Thyroid gland (tissue), 4 donors: ENCODE results near the gene POLD2.

ENCODE experiments used
- POLR2A ChIP-seq, 2 donors: fragments of 450-650 bp; IDR thresholded peaks; one replicate each; pipeline ENCODE4 v1.6.1; 2017; ENCODE audit warnings: antibody characterized with exemption in 2 of 2, mild to moderate bottlenecking in 2 of 2, moderate library complexity in 1 of 2
- TF ChIP-seq, protein P1 (sequence below), 6 experiments: fragments of 200-600 bp in 3 of 6; fragments of 450-650 bp in 3 of 6; sonication (generic) in 3 of 6; IDR thresholded peaks; one replicate each; pipeline ENCODE4 v1.5.1; 2016 to 2019; ENCODE audit warnings: antibody characterized with exemption in 6 of 6, mild to moderate bottlenecking in 2 of 6, inconsistent platforms in 1 of 6, moderate library complexity in 1 of 6

DNA sequence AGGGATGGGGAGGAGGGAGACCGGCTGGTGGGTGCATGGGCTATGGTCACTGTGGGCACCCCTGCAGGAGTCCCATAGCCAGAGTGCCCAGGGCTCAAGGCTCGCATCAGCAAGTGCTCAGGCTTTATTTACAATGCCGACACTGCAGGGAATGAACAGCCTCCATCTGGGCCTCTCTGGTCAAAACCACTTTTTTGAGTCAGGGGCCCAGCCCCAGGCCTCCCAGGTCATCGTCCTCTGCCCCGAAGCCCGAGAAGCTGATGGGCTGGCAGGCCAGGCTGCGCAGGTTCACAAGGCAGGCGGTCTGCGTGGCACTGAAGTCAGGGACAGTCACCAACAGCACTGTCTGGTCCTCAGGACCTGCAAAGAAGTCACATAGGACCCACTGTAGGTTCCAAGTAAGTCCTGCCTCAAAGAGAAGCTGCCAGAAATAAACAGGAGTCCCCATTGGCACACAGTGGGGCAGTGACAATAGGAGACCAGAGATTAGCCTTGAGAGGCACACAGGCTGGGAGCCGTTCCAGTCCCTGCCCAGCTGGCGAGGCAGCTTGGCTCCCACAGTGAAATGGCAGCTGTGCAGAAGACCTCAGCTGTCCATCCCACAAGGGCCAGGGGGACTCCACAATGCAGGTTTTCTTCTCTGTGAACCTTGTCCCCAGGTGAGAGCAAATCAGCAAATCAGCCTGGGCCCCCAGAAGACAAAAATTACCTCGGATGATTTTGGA is 8.6 kb downstream of the POLD2 start:
- TF ChIP-seq, protein P1, sequence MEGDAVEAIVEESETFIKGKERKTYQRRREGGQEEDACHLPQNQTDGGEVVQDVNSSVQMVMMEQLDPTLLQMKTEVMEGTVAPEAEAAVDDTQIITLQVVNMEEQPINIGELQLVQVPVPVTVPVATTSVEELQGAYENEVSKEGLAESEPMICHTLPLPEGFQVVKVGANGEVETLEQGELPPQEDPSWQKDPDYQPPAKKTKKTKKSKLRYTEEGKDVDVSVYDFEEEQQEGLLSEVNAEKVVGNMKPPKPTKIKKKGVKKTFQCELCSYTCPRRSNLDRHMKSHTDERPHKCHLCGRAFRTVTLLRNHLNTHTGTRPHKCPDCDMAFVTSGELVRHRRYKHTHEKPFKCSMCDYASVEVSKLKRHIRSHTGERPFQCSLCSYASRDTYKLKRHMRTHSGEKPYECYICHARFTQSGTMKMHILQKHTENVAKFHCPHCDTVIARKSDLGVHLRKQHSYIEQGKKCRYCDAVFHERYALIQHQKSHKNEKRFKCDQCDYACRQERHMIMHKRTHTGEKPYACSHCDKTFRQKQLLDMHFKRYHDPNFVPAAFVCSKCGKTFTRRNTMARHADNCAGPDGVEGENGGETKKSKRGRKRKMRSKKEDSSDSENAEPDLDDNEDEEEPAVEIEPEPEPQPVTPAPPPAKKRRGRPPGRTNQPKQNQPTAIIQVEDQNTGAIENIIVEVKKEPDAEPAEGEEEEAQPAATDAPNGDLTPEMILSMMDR (IDR thresholded peaks at IDR 0.05) = no peak
- no peak for TF ChIP-seq POLR2A (IDR thresholded peaks at IDR 0.05)
